T-helper 2 cell treated with Interferon-gamma antibody and Interleukin-4, amounts not matched to agents 100 ng/mL and 5 ng/mL, for 36 hours (primary cell): ENCODE data around the gene TPD52L1. TPM values are rescaled to one million over a fixed set of nuclear protein-coding genes. Genes with fewer than 3 reads are reported as not detected.

Experiments
- intact Hi-C: fragments of 100-400 bp; cut with micrococcal nuclease; formaldehyde crosslinking; loops from one replicate; pipeline ENCODE4 v1.15.1; 2023
- total RNA-seq: library from RNA; stranded (reverse); gene quantifications from 2 replicates; pipeline ENCODE4 v1.2.3, GENCODE V29; 2022

The TPD52L1 gene
- total RNA-seq, 1 donor from 2014 or later, result not detected

- intact Hi-C loops, result no loop called here
Observed at GRCh38 chr6:125203395-125203794, 49.8 kb downstream of the TPD52L1 start.

GRCh38 chr6:125205931-125206330 is 52.4 kb downstream of the TPD52L1 start:
- intact Hi-C loops, result no loop called here

- intact Hi-C loops, result no loop called here
Observed at GRCh38 chr6:125206389-125206788, 52.8 kb downstream of the TPD52L1 start.

GRCh38 chr6:125207956-125208355 is 54.4 kb downstream of the TPD52L1 start:
- intact Hi-C loops, result no loop called here

- intact Hi-C loops, result no loop called here
Observed at GRCh38 chr6:125208625-125209249, 55.2 kb downstream of the TPD52L1 start.

- intact Hi-C loops, result no loop called here
Observed at GRCh38 chr6:125210667-125211066, 57.1 kb downstream of the TPD52L1 start.

GRCh38 chr6:125211352-125211751 is 57.8 kb downstream of the TPD52L1 start:
- intact Hi-C loops, result no loop called here

- intact Hi-C loops, result no loop called here
Observed at GRCh38 chr6:125212377-125212776, 58.8 kb downstream of the TPD52L1 start.

- intact Hi-C loops, result no loop called here
Observed at GRCh38 chr6:125213939-125214338, 60.4 kb downstream of the TPD52L1 start.

GRCh38 chr6:125215252-125215819 is 61.8 kb downstream of the TPD52L1 start:
- intact Hi-C loops, result no loop called here

- intact Hi-C loops, result no loop called here
Observed at GRCh38 chr6:125216015-125216414, 62.4 kb downstream of the TPD52L1 start.

- intact Hi-C loops, result no loop called here
Observed at GRCh38 chr6:125217369-125217768, 63.8 kb downstream of the TPD52L1 start.

GRCh38 chr6:125217992-125218391 is 64.4 kb downstream of the TPD52L1 start:
- intact Hi-C loops, result no loop called here

- intact Hi-C loops, result no loop called here
Observed at GRCh38 chr6:125219361-125219895, 65.9 kb downstream of the TPD52L1 start.

- intact Hi-C loops, result no loop called here
Observed at GRCh38 chr6:125220712-125221111, 67.1 kb downstream of the TPD52L1 start.

GRCh38 chr6:125222531-125223455 is 69.2 kb downstream of the TPD52L1 start:
- intact Hi-C loops, result no loop called here

- intact Hi-C loops, result no loop called here
Observed at GRCh38 chr6:125224231-125224861, 70.8 kb downstream of the TPD52L1 start.

- intact Hi-C loops, result no loop called here
Observed at GRCh38 chr6:125227244-125227643, 73.7 kb downstream of the TPD52L1 start.

GRCh38 chr6:125228981-125229479 is 75.5 kb downstream of the TPD52L1 start:
- intact Hi-C loops, result no loop called here

- intact Hi-C loops, result no loop called here
Observed at GRCh38 chr6:125230674-125231073, 77.1 kb downstream of the TPD52L1 start.

GRCh38 chr6:125231133-125231532 is 77.6 kb downstream of the TPD52L1 start:
- intact Hi-C loops, result no loop called here
